Measurements from ENCODE around the gene RBBP7.

GRCh38 chrX:16839852-16840460 is 30.2 kb downstream of the RBBP7 start:
- TF ChIP-seq POLR2AphosphoS5 (IDR thresholded peaks at IDR 0.05; ENCODE audit: low read depth, low read length) (no peak), TAF1 (IDR thresholded peaks at IDR 0.05; ENCODE audit: borderline replicate concordance, insufficient read depth, low read length) (no peak)
